Stimulated activated CD8-positive, alpha-beta memory T cell treated with anti-CD3 and anti-CD28 coated beads, Interleukin-4, amount 100 ng/mL, for 24 hours (primary cell): ENCODE data around the gene CDC42EP3.
A peak's percentile ranks its signal among the peaks of the same experiment; 100 is the strongest.

ENCODE experiments used
- DNase-seq: peaks from one replicate; pipeline ENCODE4 v3.0.0-alpha.2; 2020; ENCODE audit warnings: low read depth

Gene CDC42EP3

DNA sequence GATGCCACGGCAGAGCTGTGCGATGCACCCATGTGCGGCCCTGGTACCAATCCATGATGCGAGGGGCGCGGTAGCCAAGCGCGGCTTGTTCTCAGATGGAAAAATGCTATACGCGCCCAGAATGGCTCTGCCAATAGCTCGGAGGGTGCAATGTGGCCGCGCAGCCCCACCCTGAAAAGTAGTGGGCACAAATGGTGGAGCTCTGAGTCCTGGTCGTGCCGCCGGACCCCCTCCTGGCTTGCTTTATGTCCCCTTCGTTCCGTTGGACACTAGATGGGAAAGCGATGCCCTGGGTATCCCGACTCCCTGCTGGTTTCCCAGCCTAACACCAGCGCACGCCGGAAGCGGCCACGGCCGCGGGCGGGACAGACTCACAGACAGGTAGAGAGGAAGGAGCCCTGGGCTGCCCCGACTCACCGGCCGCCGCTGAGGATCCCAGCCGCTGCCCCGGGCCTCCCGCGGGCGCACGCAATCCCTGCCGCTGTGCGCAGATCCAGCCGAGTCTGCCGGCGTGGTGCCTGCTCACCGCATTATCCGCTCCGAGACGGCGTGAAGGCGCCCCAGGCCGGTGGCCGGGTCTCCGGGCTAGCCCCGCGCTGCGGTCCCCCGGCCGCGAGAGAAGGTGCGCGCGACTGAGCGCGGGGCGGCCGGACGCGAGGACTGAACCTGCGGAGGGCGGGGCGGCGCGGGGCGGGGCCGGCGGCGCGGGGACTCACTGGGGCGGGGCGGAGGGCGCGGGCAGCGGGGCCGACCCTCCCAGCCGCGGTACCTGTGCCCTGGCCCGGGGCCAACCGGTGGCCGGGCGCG lies at the start of gene CDC42EP3:
Gene CDC42EP3, minus strand, starts transcription at position 634 of the 807 bp plus-strand sequence. CDS start 25,055 bp downstream, outside the sequence.
- DNase-seq: peak; percentile 64

DNA sequence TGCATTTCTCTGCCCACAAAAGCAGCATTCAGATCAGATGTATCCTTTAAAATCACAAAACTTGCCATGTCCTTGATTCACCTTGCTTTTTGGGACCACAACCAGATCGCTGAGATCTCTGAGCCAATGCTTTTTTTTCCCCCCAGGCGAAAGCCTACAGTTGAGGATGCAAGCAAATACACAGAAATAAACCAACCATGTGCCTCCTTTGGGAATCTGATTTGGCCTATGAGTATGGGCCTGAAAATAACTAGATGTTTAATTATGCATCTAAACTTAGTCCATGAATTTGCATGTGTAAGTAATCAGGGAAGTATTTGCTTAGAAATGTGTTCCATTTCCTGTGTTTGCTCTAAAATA lies 49.7 kb upstream of the CDC42EP3 start:
- no peak for DNase-seq

GRCh38 chr2:37720533-37721200 lies 49.2 kb upstream of the CDC42EP3 start:
- DNase-seq: no peak

DNA sequence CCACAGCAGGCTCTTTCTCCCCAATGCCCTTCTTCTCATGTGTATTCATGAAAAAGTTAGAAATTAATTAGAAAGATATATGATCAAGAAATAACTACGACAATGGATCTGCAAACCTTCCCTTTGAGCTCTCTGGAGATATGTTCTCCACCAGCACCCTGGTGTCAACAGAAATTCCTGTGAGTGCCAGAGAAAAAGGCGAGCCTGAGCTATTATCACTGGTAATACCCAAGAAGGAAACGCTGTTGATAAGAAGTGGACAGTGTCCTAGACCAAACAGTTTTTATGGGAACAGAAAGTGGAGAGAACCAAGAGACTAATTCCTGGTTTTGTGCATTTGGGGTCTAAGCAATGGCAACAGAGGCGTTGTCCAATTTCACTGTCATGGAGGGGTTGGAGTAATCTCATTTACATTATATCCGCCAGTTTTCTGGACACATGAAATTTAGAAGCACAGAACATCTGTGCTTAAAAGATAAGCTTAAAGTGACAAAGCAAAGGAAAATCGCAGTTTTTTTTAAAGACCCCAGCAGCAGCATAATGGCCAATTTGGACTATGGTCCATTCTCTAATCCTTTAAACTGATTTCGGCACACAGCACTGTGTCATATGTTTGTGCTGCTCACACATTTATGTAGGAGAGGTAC lies 47.2 kb upstream of the CDC42EP3 start:
- DNase-seq: no peak

GRCh38 chr2:37713258-37713700 lies 41.8 kb upstream of the CDC42EP3 start:
- no peak for DNase-seq

DNA sequence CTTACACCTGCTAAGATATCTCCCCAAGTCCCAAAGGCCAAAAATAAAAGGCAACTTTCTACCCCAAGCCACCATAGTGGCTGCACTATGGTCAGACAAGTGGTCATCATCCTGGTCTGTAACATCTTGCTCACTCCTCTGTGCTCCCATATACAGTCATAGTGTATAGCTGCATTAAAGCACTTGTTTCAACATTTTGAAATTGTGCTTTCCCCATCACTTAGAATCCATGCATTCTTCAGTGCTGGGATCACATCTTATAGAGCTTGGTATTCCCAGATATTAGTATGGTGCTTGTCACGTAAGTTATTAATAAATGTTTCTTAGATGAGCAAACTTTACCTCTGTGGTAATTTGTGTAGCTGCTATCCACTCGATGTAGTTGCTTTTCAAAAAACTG lies 40.4 kb upstream of the CDC42EP3 start:
- no peak for DNase-seq

DNA sequence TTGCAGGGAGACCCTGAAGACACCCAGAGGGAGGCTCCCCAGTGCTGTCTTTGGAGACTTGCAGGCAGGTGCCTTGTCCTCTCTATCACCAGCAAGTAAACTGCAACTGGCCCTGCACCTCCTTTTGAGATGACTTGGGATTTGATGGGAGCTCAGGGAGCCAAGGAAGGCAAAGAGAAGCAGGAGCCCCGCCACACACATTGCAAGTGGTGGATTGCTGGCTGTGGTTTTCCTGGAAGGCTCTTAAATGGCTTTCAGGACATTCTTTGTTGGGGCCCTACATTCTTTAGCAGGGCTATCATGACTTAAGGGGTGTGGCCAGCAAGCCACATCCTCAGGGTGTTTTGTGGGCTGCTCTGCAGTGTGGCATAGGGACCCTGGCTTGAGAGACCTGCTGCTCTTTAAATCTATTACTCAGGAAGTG lies 39.9 kb upstream of the CDC42EP3 start:
- peak; percentile 4 for DNase-seq

DNA sequence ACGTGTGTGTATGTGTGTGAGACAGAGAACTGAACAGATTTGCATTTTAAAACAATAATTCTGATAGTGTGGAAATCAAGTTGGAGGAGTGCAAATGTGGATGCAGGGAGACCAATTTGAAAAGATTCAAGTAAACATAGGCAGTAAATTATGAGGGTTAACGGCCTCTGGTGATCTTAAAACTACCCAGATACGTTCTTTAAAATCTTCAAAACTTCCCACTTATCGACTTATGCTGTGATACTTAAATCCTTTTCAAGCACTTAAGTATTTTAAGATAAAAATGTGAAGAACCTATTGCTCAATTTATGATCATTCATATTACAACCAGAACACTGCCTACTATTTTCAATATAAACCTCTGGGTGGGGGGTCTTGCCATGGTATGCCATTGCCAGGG lies 37.7 kb upstream of the CDC42EP3 start:
- DNase-seq: no peak

DNA sequence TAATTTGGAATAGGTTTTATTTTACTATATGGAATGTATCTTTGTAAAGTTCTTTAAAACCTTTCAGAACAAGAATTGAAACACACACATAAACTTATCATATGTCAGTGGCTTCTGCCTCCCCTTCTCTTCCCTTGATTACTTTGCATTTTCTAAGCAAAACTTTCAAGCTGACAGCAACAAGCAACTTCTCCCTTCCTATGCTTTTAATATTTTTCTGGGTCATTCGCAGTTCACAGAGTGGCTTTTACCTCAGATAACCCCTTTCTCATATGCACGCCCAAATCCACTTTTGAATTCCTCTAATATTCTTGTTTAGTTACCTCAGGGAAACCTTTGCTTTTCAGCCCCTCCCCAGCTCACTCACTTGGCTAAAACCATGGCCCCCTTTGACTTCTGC lies 36.7 kb upstream of the CDC42EP3 start:
- no peak for DNase-seq

DNA sequence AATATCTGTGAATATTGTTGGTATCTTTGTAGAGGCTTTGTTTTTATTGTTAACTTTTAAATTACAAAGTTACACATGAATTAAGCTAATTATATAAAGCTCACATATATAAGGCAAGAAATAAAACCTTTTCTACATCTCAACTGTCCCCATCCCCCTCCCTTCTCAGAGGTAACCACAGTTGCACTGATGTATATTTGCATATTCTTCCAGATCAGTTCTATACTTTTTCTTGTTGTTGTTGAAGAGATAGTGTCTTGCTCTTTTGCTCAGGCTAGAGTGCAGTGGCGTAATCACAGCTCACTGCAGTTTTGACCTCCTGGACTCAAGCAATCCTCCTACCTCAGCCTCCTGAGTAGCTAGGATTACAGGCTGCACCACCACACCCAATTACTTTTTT lies 36.0 kb upstream of the CDC42EP3 start:
- DNase-seq: no peak

GRCh38 chr2:37706334-37707183 lies 35.1 kb upstream of the CDC42EP3 start:
- DNase-seq: no peak

GRCh38 chr2:37705191-37705590 lies 33.7 kb upstream of the CDC42EP3 start:
- no peak for DNase-seq

DNA sequence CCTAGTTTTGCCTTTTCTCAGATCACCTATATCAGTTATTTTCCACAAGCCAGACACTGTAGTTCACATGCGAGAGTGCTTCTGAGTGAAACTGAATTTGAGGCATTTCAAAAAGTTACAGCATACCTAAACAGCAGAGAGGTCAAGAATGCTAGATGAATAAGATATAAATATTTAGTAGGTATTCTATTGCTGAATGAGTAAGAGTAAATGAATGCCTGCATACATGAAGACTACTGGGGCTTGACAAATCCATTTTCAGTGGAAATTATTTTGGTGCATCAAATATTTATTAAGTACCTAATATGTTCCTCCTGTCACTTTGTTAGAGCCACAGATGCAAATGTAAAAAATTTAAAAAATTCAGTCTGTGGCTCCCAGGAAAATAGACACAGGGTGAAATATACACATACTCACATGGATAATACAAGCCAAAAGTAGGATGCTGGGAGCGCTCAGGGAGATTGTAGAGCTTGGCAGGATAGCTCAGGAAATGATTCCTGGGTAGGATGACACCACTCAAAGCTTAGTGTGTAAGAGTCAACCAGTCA lies 27.6 kb upstream of the CDC42EP3 start:
- DNase-seq: no peak

DNA sequence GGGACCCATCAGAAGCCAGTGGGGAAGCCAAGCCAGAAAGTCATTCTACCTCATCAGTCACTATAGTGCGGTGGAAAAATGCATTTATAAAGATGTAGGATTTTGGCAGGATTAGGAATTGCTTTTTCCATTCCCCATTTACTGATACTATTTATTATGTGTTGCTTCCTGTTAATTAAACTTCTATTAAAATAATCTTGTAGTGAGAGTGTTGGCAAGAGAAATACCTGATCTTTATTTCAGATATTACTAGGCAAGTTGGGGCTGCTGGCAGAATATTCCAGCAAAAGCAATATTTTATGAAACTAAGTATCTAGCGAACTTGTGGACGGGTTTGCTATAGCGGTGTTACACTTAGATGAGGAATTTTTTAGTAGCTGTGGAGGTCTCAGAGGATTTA lies 23.9 kb upstream of the CDC42EP3 start:
- DNase-seq: no peak

- no peak for DNase-seq
These were observed 21.3 kb upstream of the CDC42EP3 start for GRCh38 chr2:37692711-37693110.

DNA sequence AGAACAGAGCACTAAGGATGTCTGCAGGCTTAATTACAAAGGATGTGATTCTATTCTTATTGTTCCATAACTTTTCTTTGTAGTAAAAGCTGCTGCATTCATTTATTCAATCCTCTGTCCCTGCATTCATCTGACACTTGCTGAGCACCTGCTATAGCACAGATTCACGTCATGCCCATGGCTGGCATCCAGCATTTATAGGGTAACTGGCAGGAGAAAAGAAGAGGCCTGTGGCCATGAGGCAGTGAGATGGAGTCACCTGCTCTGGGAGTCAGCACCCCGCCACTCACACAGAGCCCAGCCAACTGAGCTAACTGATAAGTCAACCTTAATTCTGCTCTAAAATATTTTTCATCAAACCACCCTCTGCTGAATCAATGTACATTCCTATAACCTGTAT lies 18.3 kb upstream of the CDC42EP3 start:
- DNase-seq: no peak

- no peak for DNase-seq
These were observed 17.5 kb upstream of the CDC42EP3 start for GRCh38 chr2:37688771-37689468.

GRCh38 chr2:37686792-37687526 lies 15.5 kb upstream of the CDC42EP3 start:
- no peak for DNase-seq

- no peak for DNase-seq
These were observed 13.4 kb upstream of the CDC42EP3 start for GRCh38 chr2:37684809-37685208.
